WTC11 (cell line): Measurements from ENCODE around the gene MAGEC1. TPM values are rescaled to one million over a fixed set of nuclear protein-coding genes. Genes with fewer than 3 reads are reported as not detected.

ENCODE experiments used
- ATAC-seq: fragments of 200-7000 bp; cut with Tn5 transposase; 2 replicates; pipeline ENCODE4 v1.10.0; 2021; ENCODE audit warnings: mild to moderate bottlenecking, moderate library complexity
- Bru-seq: library from RNA; stranded (reverse); fragments of 400-500 nt; gene quantifications from one replicate; lab custom pipeline; 2021; lab: Mats Ljungman, UMichigan
- CTCF ChIA-PET: fragments of 300-600 bp; sonication (Branson Sonifier 250); formaldehyde crosslinking; loops from one replicate; lab custom pipeline; 2021; ENCODE audit warnings: antibody characterized with exemption; lab: Charles Lee
- POLR2A ChIA-PET: fragments of 350-600 bp; sonication (Branson Sonifier 250); formaldehyde crosslinking; loops from one replicate; lab custom pipeline; 2021; ENCODE audit warnings: antibody characterized with exemption; lab: Charles Lee
- DNase-seq: peaks from one replicate; pipeline ENCODE4 v3.0.0; 2021; ENCODE audit warnings: low spot score
- H3K27ac Mint-ChIP-seq: 2 replicates; pipeline ENCODE4 v1.8.0; 2021; ENCODE audit warnings: mixed read lengths
- H3K27me3 Mint-ChIP-seq: 2 replicates; pipeline ENCODE4 v1.8.0; 2021; ENCODE audit warnings: low read depth, mild to moderate bottlenecking, moderate library complexity, mixed read lengths
- H3K36me3 Mint-ChIP-seq: 2 replicates; pipeline ENCODE4 v1.8.0; 2021; ENCODE audit warnings: mixed read lengths
- H3K4me1 Mint-ChIP-seq: 2 replicates; pipeline ENCODE4 v1.8.0; 2022; ENCODE audit warnings: mixed read lengths
- H3K4me3 Mint-ChIP-seq: 2 replicates; pipeline ENCODE4 v1.8.0; 2021; ENCODE audit warnings: mild to moderate bottlenecking, moderate library complexity, mixed read lengths
- H3K9me3 Mint-ChIP-seq: 2 replicates; pipeline ENCODE4 v1.8.0; 2021; ENCODE audit warnings: mixed read lengths
- ATF2 ChIP-seq: sonication (generic); formaldehyde crosslinking; IDR thresholded peaks from 2 replicates; pipeline ENCODE4 v1.8.1; 2022; ENCODE audit warnings: low read depth, missing genetic modification reagents, borderline replicate concordance
- CBFB ChIP-seq: sonication (generic); formaldehyde crosslinking; IDR thresholded peaks from 2 replicates; pipeline ENCODE4 v1.8.1; 2022; ENCODE audit warnings: mild to moderate bottlenecking, low read depth, missing genetic modification reagents
- CDX4 ChIP-seq: fragments of 250-450 bp; sonication (Bioruptor Pico); IDR thresholded peaks from 2 replicates; pipeline ENCODE4 v1.9.0; 2021; ENCODE audit warnings: moderate library complexity, mild to moderate bottlenecking, inconsistent platforms, borderline replicate concordance
- CREM ChIP-seq: sonication (generic); formaldehyde crosslinking; IDR thresholded peaks from 2 replicates; pipeline ENCODE4 v1.8.1; 2022; ENCODE audit warnings: mild to moderate bottlenecking, missing genetic modification reagents, moderate library complexity
- EMX1 ChIP-seq: fragments of 250-450 bp; sonication (Bioruptor Pico); IDR thresholded peaks from 2 replicates; pipeline ENCODE4 v1.8.0; 2021; ENCODE audit warnings: mild to moderate bottlenecking
- ERG ChIP-seq: fragments of 250-450 bp; sonication (Bioruptor Pico); IDR thresholded peaks from 2 replicates; pipeline ENCODE4 v1.8.0; 2021; ENCODE audit warnings: mild to moderate bottlenecking
- FOXK1 ChIP-seq: sonication (generic); formaldehyde crosslinking; IDR thresholded peaks from 2 replicates; pipeline ENCODE4 v1.8.0; 2022; ENCODE audit warnings: mild to moderate bottlenecking, moderate library complexity, missing genetic modification reagents
- GABPB1 ChIP-seq: sonication (generic); formaldehyde crosslinking; IDR thresholded peaks from 2 replicates; pipeline ENCODE4 v1.8.1; 2023; ENCODE audit warnings: mild to moderate bottlenecking, missing genetic modification reagents
- IRF2 ChIP-seq: sonication (generic); formaldehyde crosslinking; IDR thresholded peaks from 2 replicates; pipeline ENCODE4 v1.8.0; 2022; ENCODE audit warnings: low read depth, missing genetic modification reagents, borderline replicate concordance
- JAZF1 ChIP-seq: fragments of 250-450 bp; sonication (Bioruptor Pico); IDR thresholded peaks from 2 replicates; pipeline ENCODE4 v1.9.0; 2021; ENCODE audit warnings: moderate library complexity, mild to moderate bottlenecking, inconsistent platforms
- JUN ChIP-seq: sonication (generic); formaldehyde crosslinking; IDR thresholded peaks from 2 replicates; pipeline ENCODE4 v1.8.0; 2023; ENCODE audit warnings: mild to moderate bottlenecking, missing genetic modification reagents
- MLX ChIP-seq: sonication (generic); formaldehyde crosslinking; IDR thresholded peaks from 2 replicates; pipeline ENCODE4 v1.8.1; 2023; ENCODE audit warnings: mild to moderate bottlenecking, missing genetic modification reagents, moderate library complexity
- MYBL2 ChIP-seq: sonication (generic); formaldehyde crosslinking; IDR thresholded peaks from 2 replicates; pipeline ENCODE4 v1.8.1; 2023; ENCODE audit warnings: mild to moderate bottlenecking, moderate library complexity, missing genetic modification reagents
- NFYB ChIP-seq: sonication (generic); formaldehyde crosslinking; conservative IDR thresholded peaks from 2 replicates; pipeline ENCODE4 v1.8.0; 2022; ENCODE audit warnings: low read depth, missing genetic modification reagents
- NR1H2 ChIP-seq: sonication (generic); formaldehyde crosslinking; IDR thresholded peaks from 2 replicates; pipeline ENCODE4 v1.9.0; 2021; ENCODE audit warnings: mild to moderate bottlenecking, moderate library complexity, missing genetic modification reagents
- OVOL2 ChIP-seq: fragments of 250-450 bp; sonication (Bioruptor Pico); IDR thresholded peaks from 2 replicates; pipeline ENCODE4 v1.9.0; 2021; ENCODE audit warnings: mild to moderate bottlenecking, borderline replicate concordance
- SMAD3 ChIP-seq: sonication (generic); formaldehyde crosslinking; IDR thresholded peaks from 2 replicates; pipeline ENCODE4 v1.8.0; 2022; ENCODE audit warnings: missing genetic modification reagents, mild to moderate bottlenecking, borderline replicate concordance
- SOX15 ChIP-seq: fragments of 250-450 bp; sonication (Bioruptor Pico); IDR thresholded peaks from 2 replicates; pipeline ENCODE4 v1.9.0; 2021; ENCODE audit warnings: mild to moderate bottlenecking
- TCF7 ChIP-seq: sonication (generic); formaldehyde crosslinking; IDR thresholded peaks from 2 replicates; pipeline ENCODE4 v1.8.0; 2022; ENCODE audit warnings: mild to moderate bottlenecking, low read depth, missing genetic modification reagents, moderate library complexity
- TP53 ChIP-seq: sonication (generic); formaldehyde crosslinking; IDR thresholded peaks from 2 replicates; pipeline ENCODE4 v1.8.1; 2023; ENCODE audit warnings: mild to moderate bottlenecking, missing genetic modification reagents
- USF1 ChIP-seq: sonication (generic); formaldehyde crosslinking; IDR thresholded peaks from 2 replicates; pipeline ENCODE4 v1.8.0; 2022; ENCODE audit warnings: mild to moderate bottlenecking, missing genetic modification reagents
- USF2 ChIP-seq: sonication (generic); formaldehyde crosslinking; IDR thresholded peaks from 2 replicates; pipeline ENCODE4 v1.8.1; 2023; ENCODE audit warnings: mild to moderate bottlenecking, missing genetic modification reagents, moderate library complexity
- ZMAT4 ChIP-seq: fragments of 250-450 bp; sonication (Bioruptor Pico); IDR thresholded peaks from 2 replicates; pipeline ENCODE4 v1.9.0; 2021; ENCODE audit warnings: mild to moderate bottlenecking
- ZNF232 ChIP-seq: sonication (generic); formaldehyde crosslinking; IDR thresholded peaks from 2 replicates; pipeline ENCODE4 v1.8.0; 2022; ENCODE audit warnings: mild to moderate bottlenecking, missing genetic modification reagents
- ZNF423 ChIP-seq: fragments of 250-450 bp; sonication (Bioruptor Pico); IDR thresholded peaks from 2 replicates; pipeline ENCODE4 v2.1.2; 2022; ENCODE audit warnings: mild to moderate bottlenecking, moderate library complexity
- ZNF671 ChIP-seq: fragments of 250-450 bp; sonication (Bioruptor Pico); IDR thresholded peaks from 2 replicates; pipeline ENCODE4 v1.8.0; 2021; ENCODE audit warnings: mild to moderate bottlenecking
- long read RNA-seq, 3 experiments: library from RNA in 1 of 3; library from capped mRNA in 1 of 3; library from polyadenylated mRNA in 1 of 3; unstranded in 2 of 3; stranded (forward) in 1 of 3; transcript quantifications; one replicate each; pipeline ENCODE4 v2.0.0, GENCODE V29; 2021
- total RNA-seq: library from RNA; stranded (reverse); gene quantifications from 3 replicates; pipeline ENCODE4 v1.2.3, GENCODE V29; 2021

The MAGEC1 gene
- total RNA-seq (0.07 TPM in 1 of 3 replicates, not detected in the others), Bru-seq, nascent RNA (not detected)
- long read RNA-seq, experiment 1 = 0 reads
- long read RNA-seq, experiment 2 = 0 reads
- long read RNA-seq, experiment 3 = 0 reads

GRCh38 chrX:141903400-141904155 lies at the start of gene MAGEC1:
Gene MAGEC1, plus strand, starts transcription at chrX:141903894. Its CDS starts 1,179 bp downstream, at chrX:141905073.
- peaks cover 26% of the 10 kb centered on the region for H3K9me3 Mint-ChIP-seq
- no peaks in the 10 kb centered on the region for H3K4me1 Mint-ChIP-seq
- CTCF ChIA-PET = no interaction called here
- peaks cover 18% of the 10 kb centered on the region for H3K36me3 Mint-ChIP-seq
- ATAC-seq (no peak), DNase-seq (no peak)
- no peak within 1 kb of the TSS for H3K27ac Mint-ChIP-seq
- POLR2A ChIA-PET = no interaction called here
- no peaks in the 10 kb centered on the region for H3K27me3 Mint-ChIP-seq
- H3K4me3 Mint-ChIP-seq = no peak within 1 kb of the TSS
- TF ChIP-seq EMX1 (CRISPR knock-in tag) = no peak
- TF ChIP-seq NFYB (CRISPR knock-in tag) = no peak
- no peak for TF ChIP-seq TP53 (CRISPR knock-in tag)
- TF ChIP-seq SOX15 (CRISPR knock-in tag) = no peak
- TF ChIP-seq GABPB1 = no peak
- no peak for TF ChIP-seq ZMAT4 (CRISPR knock-in tag)
- no peak for TF ChIP-seq MLX (CRISPR knock-in tag)
- TF ChIP-seq ZNF671 (CRISPR knock-in tag) = no peak
- TF ChIP-seq NR1H2 (CRISPR knock-in tag) = no peak
- no peak for TF ChIP-seq USF1 (CRISPR knock-in tag)

- DNase-seq (no peak), ATAC-seq (no peak)
- no peak overlapping the region for H3K27ac Mint-ChIP-seq
- peaks cover 32% of the 10 kb centered on the region for H3K9me3 Mint-ChIP-seq
- no peaks in the 10 kb centered on the region; the same call in 1 of the 2 replicates for H3K27me3 Mint-ChIP-seq
- peaks cover 11% of the 10 kb centered on the region for H3K36me3 Mint-ChIP-seq
- ChIA-PET POLR2A (no interaction called here), CTCF (no interaction called here)
- TF ChIP-seq JUN (CRISPR knock-in tag) = no peak
- TF ChIP-seq FOXK1 (CRISPR knock-in tag) = no peak
- TF ChIP-seq CBFB = no peak
- TF ChIP-seq SMAD3 (CRISPR knock-in tag) = no peak
- no peak for TF ChIP-seq CREM (CRISPR knock-in tag)
- no peak for TF ChIP-seq ZNF423 (CRISPR knock-in tag)
- H3K4me1 Mint-ChIP-seq = 0 out of 2 replicates have a peak, but pooled peaks cover 3% of the 10 kb centered on the region
- H3K4me3 Mint-ChIP-seq = no peak overlapping the region
Measured at GRCh38 chrX:141857479-141857878, 46.2 kb upstream of the MAGEC1 start.

GRCh38 chrX:141879616-141880015 lies 24.1 kb upstream of the MAGEC1 start:
- Mint-ChIP-seq H3K27me3 (no peaks in the 10 kb centered on the region), H3K9me3 (peaks cover 8% of the 10 kb centered on the region), H3K4me1 (peaks cover 4% of the 10 kb centered on the region; the same call in 1 of the 2 replicates), H3K36me3 (peaks cover 8% of the 10 kb centered on the region), H3K27ac (no peak overlapping the region), H3K4me3 (no peak overlapping the region)
- DNase-seq (no peak), ATAC-seq (no peak; the same call in 1 of the 2 replicates)
- CTCF ChIA-PET = no interaction called here
- POLR2A ChIA-PET = no interaction called here
- TF ChIP-seq IRF2 (no peak), ZNF671 (CRISPR knock-in tag) (no peak), MYBL2 (CRISPR knock-in tag) (no peak), GABPB1 (no peak), NFYB (CRISPR knock-in tag) (no peak), OVOL2 (no peak), ZNF232 (CRISPR knock-in tag) (no peak), ATF2 (no peak), USF2 (no peak), SMAD3 (CRISPR knock-in tag) (no peak), CDX4 (CRISPR knock-in tag) (no peak), TCF7 (CRISPR knock-in tag) (no peak), ERG (CRISPR knock-in tag) (no peak), JAZF1 (CRISPR knock-in tag) (no peak)
